Measurements from ENCODE around the gene RBPMS2. TPM values are rescaled to one million over a fixed set of nuclear protein-coding genes. Genes with fewer than 3 reads are reported as not detected.

Gene RBPMS2
- total and polyA plus RNA-seq, 2 of the 4 experiments (the other 2 are of a cell fraction), result 2.8 TPM; not detected in 1

- Histone ChIP-seq H2AK9ac (replicated peaks; ENCODE audit: low read depth, low read length, poor library complexity) (peak overlapping the region; percentile 31), H3K4me1 (ENCODE audit: control insufficient read depth, insufficient read depth, low read length) (peaks cover 1% of the 10 kb centered on the region; the same call in 1 of the 2 replicates), H3K23ac (ENCODE audit: low read depth, low read length) (no peak overlapping the region), H2AFZ (replicated peaks; ENCODE audit: low read length, poor library complexity) (peak overlapping the region; percentile 82), H3K27ac (ENCODE audit: insufficient read depth, low read length) (no peak overlapping the region), H3K36me3 (ENCODE audit: control insufficient read depth, insufficient read depth, low read length) (no peaks in the 10 kb centered on the region), H3K27me3 (ENCODE audit: control insufficient read depth, insufficient read depth, low read length) (no peaks in the 10 kb centered on the region; the same call in 1 of the 2 replicates), H3K9me3 (ENCODE audit: control insufficient read depth, insufficient read depth, low read length) (no peaks in the 10 kb centered on the region), H3K4ac (ENCODE audit: low read depth, low read length) (no peak overlapping the region), H2BK15ac (ENCODE audit: low read depth, low read length) (no peak overlapping the region), H3K56ac (ENCODE audit: extremely low read depth, insufficient read depth, low read length) (no peak overlapping the region), H2BK120ac (ENCODE audit: low read depth, low read length) (no peak overlapping the region), H2AK5ac (ENCODE audit: low read depth, low read length) (0 out of 2 replicates have a peak overlapping the region, but pooled peaks have one; percentile 45), H2BK20ac (ENCODE audit: low read depth, low read length) (no peak overlapping the region), H3K4me2 (ENCODE audit: low read depth, low read length) (no peak overlapping the region), H3K4me3 (ENCODE audit: insufficient read depth, low read depth, low read length) (no peak overlapping the region), H4K20me1 (ENCODE audit: insufficient read depth, low read length) (no peaks in the 10 kb centered on the region), H3K9me1 (ENCODE audit: insufficient read depth, low read length) (no peaks in the 10 kb centered on the region), H4K5ac (ENCODE audit: low read depth, low read length) (no peak overlapping the region), H4K8ac (ENCODE audit: low read depth in 2 of 2, low read length in 2 of 2) (peak overlapping the region in 1 of 2 experiments; percentile 32; a peak in 1 of 4 replicates), H3K18ac (ENCODE audit: low read depth, low read length) (no peak overlapping the region), H4K91ac (ENCODE audit: insufficient read depth, low read depth, low read length) (no peak overlapping the region), H2BK5ac (ENCODE audit: low read depth, low read length, poor library complexity, severe bottlenecking) (no peak overlapping the region), H3K79me1 (ENCODE audit: low read depth in 1 of 2, low read length in 2 of 2) (no peaks in the 10 kb centered on the region), H3K9ac (ENCODE audit: low read depth, low read length) (no peak overlapping the region), H3K14ac (replicated peaks; ENCODE audit: low read depth, low read length) (no peak overlapping the region)
- ATAC-seq (ENCODE audit: low read depth) (peak; percentile 96), DNase-seq (peak; percentile 66)
- dilution Hi-C loops (cut with HindIII; ENCODE audit: low sequenced_read_pairs, unreplicated experiment), result no loop called here
- intact Hi-C loops (cut with micrococcal nuclease), result loop anchor here (1.0 to 2.0 kb wide), 2 partner anchors 79 to 123 kb away; no protein-coding TSS in a partner anchor
- BruUV-seq (replicated peaks), result no TSS peak
- 17% methylated on average over 2 of the region's 14 CpGs; no CpG with 5 or more reads in 1 of the 2 experiments for WGBS, 2 experiments (ENCODE audit: extremely low coverage in 2 of 2, insufficient read length in 1 of 2)
- in situ Hi-C loops (cut with MboI; ENCODE audit: low sequenced_read_pairs), result loop anchor here (5.0 kb wide), 1 partner anchor 78 kb away; no protein-coding TSS in a partner anchor
- TF ChIP-seq, protein P1, sequence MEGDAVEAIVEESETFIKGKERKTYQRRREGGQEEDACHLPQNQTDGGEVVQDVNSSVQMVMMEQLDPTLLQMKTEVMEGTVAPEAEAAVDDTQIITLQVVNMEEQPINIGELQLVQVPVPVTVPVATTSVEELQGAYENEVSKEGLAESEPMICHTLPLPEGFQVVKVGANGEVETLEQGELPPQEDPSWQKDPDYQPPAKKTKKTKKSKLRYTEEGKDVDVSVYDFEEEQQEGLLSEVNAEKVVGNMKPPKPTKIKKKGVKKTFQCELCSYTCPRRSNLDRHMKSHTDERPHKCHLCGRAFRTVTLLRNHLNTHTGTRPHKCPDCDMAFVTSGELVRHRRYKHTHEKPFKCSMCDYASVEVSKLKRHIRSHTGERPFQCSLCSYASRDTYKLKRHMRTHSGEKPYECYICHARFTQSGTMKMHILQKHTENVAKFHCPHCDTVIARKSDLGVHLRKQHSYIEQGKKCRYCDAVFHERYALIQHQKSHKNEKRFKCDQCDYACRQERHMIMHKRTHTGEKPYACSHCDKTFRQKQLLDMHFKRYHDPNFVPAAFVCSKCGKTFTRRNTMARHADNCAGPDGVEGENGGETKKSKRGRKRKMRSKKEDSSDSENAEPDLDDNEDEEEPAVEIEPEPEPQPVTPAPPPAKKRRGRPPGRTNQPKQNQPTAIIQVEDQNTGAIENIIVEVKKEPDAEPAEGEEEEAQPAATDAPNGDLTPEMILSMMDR (conservative IDR thresholded peaks at IDR 0.05; ENCODE audit: low read depth, low read length), result peak; percentile 91
- TF ChIP-seq MXI1 (IDR thresholded peaks at IDR 0.05; ENCODE audit: borderline replicate concordance, low read depth, low read length) (no peak), RAD21 (IDR thresholded peaks at IDR 0.05; ENCODE audit: low read length) (peak; percentile 86), SMC3 (IDR thresholded peaks at IDR 0.05; ENCODE audit: low read depth, low read length) (peak; percentile 90), MAZ (IDR thresholded peaks at IDR 0.05; ENCODE audit: borderline replicate concordance, low read depth, low read length) (peak; percentile 74)
- ChIA-PET POLR2A (ENCODE audit: unreplicated experiment) (interaction anchor here (0.6 kb wide), 1 partner anchor 75 kb away, joined by 4 read pairs; no protein-coding TSS in a partner anchor), CTCF (interaction anchor here (0.6 to 1.7 kb wide), 14 partner anchors 8 to 1012 kb away, joined by 3 to 11 read pairs (median 4); partner anchors contain the start of gene PIF1)
Measured at GRCh38 chr15:64809649-64810496, 34.5 kb upstream of the RBPMS2 start.

All from IMR-90 (cell line).